ENCODE measurements around the gene TNFRSF11A. TPM values are rescaled to one million over a fixed set of nuclear protein-coding genes. Genes with fewer than 3 reads are reported as not detected.

TNFRSF11A gene
- total and polyA plus RNA-seq, 2 donors (not counting 1 experiment from before 2014, with no cell fraction given), result 0.01 to 1.7 TPM

DNA sequence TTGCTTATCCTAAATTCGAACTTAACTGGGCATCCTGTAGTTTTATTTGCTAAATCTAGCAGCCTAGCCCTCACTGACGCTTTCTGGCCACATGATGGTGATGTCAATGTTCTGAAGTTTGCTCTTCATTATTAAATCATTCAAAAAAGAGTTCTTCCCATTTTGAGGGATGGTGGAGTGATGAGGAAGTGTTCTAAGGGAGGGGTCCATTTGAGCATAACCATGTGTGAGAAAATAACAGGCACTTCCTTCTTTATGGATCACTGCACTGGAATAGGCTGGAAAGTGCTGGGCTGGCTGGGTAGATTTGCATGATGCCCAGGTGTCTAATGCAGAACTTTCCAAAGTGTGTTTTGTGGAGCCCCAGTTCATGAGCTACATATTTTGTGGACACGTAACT lies 74.2 kb downstream of the TNFRSF11A start:
- Histone ChIP-seq H3K4me3 (ENCODE audit: control extremely low read depth in 1 of 5, extremely low read depth in 1 of 5, insufficient read depth in 1 of 5, low read depth in 2 of 5, low read length in 4 of 5) (no peak overlapping the region), H3K9me3 (ENCODE audit: control extremely low read depth in 1 of 3, control insufficient read depth in 2 of 3, insufficient read depth in 1 of 3, low read length in 2 of 3) (no peaks in the 10 kb centered on the region), H3K9ac (ENCODE audit: low read length) (no peak overlapping the region), H3K4me2 (replicated peaks; ENCODE audit: low read depth, low read length, poor library complexity, severe bottlenecking) (no peak overlapping the region), H4K20me1 (ENCODE audit: control insufficient read depth, insufficient read depth, low read length, poor library complexity, severe bottlenecking) (no peaks in the 10 kb centered on the region), H3K27me3 (replicated peaks in 1 of 4; ENCODE audit: control extremely low read depth in 1 of 4, control insufficient read depth in 3 of 4, insufficient read depth in 4 of 4, low read length in 3 of 4) (no peaks in the 10 kb centered on the region), H3K79me2 (ENCODE audit: control insufficient read depth, insufficient read depth, low read length) (no peaks in the 10 kb centered on the region), H3K36me3 (replicated peaks in 1 of 2; ENCODE audit: control extremely low read depth in 1 of 2, control insufficient read depth in 1 of 2, extremely low read depth in 1 of 2, insufficient read depth in 2 of 2, low read length in 1 of 2) (no peaks in the 10 kb centered on the region), H2AFZ (ENCODE audit: insufficient read depth, low read depth, low read length, poor library complexity, severe bottlenecking) (no peak overlapping the region), H3K4me1 (ENCODE audit: control insufficient read depth in 2 of 2, insufficient read depth in 2 of 2, low read length in 2 of 2) (peaks cover 5 to 8% of the 10 kb centered on the region in 2 donors), H3K27ac (ENCODE audit: low read length in 2 of 2) (no peak overlapping the region)
- no peak for ATAC-seq (ENCODE audit: low read depth)
- POLR2A ChIA-PET, result no interaction called here
- H3K27me3 Mint-ChIP-seq, result peaks cover 11% of the 10 kb centered on the region
- DNase-seq, result no peak
- H3K4me1 Mint-ChIP-seq, result peaks cover 8% of the 10 kb centered on the region
- no peak overlapping the region for H3K4me3 Mint-ChIP-seq
- 83% methylated on average over 1 of the region's 3 CpGs for WGBS (ENCODE audit: insufficient coverage)
- TF ChIP-seq EZH2 (IDR thresholded peaks at IDR 0.05; ENCODE audit: borderline replicate concordance, insufficient read depth, low read depth, low read length, poor library complexity, severe bottlenecking), result no peak
- no peaks in the 10 kb centered on the region for H3K9me3 Mint-ChIP-seq (ENCODE audit: insufficient read depth)
- CTCF ChIA-PET, result no interaction called here
- no peak overlapping the region for H3K27ac Mint-ChIP-seq
- intact Hi-C loops (cut with micrococcal nuclease), result no loop called here

DNA sequence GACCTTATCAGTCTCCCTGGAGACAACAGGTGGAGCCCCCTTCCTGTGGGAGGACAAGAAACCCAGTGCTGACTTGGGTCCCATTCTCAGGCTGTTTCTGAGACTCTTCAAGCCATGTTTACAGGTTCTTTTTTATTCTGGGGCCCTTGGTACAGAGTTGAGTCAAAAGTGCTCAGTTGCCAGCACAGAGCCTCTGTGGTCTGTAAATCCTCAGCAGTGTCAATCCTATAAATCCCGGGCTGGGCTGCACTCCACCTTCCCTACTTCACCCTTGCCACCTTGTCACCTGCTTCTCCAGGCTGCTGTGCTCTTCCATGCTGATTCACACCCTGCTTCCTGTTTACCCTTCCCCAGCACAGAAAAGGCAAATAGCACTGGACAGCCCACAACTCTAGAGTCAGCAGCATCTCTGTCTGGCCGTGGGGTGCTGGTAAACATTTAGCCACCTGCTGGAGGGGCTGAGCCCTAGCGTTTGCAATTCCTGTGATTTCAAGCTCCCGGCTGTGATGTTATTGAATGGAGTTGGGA lies 74.7 kb downstream of the TNFRSF11A start:
- Histone ChIP-seq H3K79me2 (ENCODE audit: control insufficient read depth, insufficient read depth, low read length) (no peaks in the 10 kb centered on the region), H3K27ac (ENCODE audit: low read length in 2 of 2) (no peak overlapping the region), H3K27me3 (replicated peaks in 1 of 4; ENCODE audit: control extremely low read depth in 1 of 4, control insufficient read depth in 3 of 4, insufficient read depth in 4 of 4, low read length in 3 of 4) (no peaks in the 10 kb centered on the region), H3K4me3 (ENCODE audit: control extremely low read depth in 1 of 5, extremely low read depth in 1 of 5, insufficient read depth in 1 of 5, low read depth in 2 of 5, low read length in 4 of 5) (no peak overlapping the region), H4K20me1 (ENCODE audit: control insufficient read depth, insufficient read depth, low read length, poor library complexity, severe bottlenecking) (no peaks in the 10 kb centered on the region), H3K9me3 (ENCODE audit: control extremely low read depth in 1 of 3, control insufficient read depth in 2 of 3, insufficient read depth in 1 of 3, low read length in 2 of 3) (no peaks in the 10 kb centered on the region), H3K4me1 (ENCODE audit: control insufficient read depth in 2 of 2, insufficient read depth in 2 of 2, low read length in 2 of 2) (peaks cover 5 to 8% of the 10 kb centered on the region in 2 donors), H3K9ac (ENCODE audit: low read length) (no peak overlapping the region), H2AFZ (ENCODE audit: insufficient read depth, low read depth, low read length, poor library complexity, severe bottlenecking) (no peak overlapping the region), H3K4me2 (replicated peaks; ENCODE audit: low read depth, low read length, poor library complexity, severe bottlenecking) (no peak overlapping the region), H3K36me3 (replicated peaks in 1 of 2; ENCODE audit: control extremely low read depth in 1 of 2, control insufficient read depth in 1 of 2, extremely low read depth in 1 of 2, insufficient read depth in 2 of 2, low read length in 1 of 2) (no peaks in the 10 kb centered on the region)
- POLR2A ChIA-PET, result no interaction called here
- Mint-ChIP-seq H3K27me3 (peaks cover 11% of the 10 kb centered on the region), H3K27ac (no peak overlapping the region), H3K4me3 (no peak overlapping the region), H3K4me1 (peaks cover 8% of the 10 kb centered on the region), H3K9me3 (ENCODE audit: insufficient read depth) (no peaks in the 10 kb centered on the region)
- intact Hi-C loops (cut with micrococcal nuclease), result no loop called here
- CTCF ChIA-PET, result no interaction called here
- TF ChIP-seq, protein P1, sequence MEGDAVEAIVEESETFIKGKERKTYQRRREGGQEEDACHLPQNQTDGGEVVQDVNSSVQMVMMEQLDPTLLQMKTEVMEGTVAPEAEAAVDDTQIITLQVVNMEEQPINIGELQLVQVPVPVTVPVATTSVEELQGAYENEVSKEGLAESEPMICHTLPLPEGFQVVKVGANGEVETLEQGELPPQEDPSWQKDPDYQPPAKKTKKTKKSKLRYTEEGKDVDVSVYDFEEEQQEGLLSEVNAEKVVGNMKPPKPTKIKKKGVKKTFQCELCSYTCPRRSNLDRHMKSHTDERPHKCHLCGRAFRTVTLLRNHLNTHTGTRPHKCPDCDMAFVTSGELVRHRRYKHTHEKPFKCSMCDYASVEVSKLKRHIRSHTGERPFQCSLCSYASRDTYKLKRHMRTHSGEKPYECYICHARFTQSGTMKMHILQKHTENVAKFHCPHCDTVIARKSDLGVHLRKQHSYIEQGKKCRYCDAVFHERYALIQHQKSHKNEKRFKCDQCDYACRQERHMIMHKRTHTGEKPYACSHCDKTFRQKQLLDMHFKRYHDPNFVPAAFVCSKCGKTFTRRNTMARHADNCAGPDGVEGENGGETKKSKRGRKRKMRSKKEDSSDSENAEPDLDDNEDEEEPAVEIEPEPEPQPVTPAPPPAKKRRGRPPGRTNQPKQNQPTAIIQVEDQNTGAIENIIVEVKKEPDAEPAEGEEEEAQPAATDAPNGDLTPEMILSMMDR (IDR thresholded peaks at IDR 0.05), result no peak
- no peak for TF ChIP-seq EZH2 (IDR thresholded peaks at IDR 0.05; ENCODE audit: borderline replicate concordance, insufficient read depth, low read depth, low read length, poor library complexity, severe bottlenecking)
- WGBS (ENCODE audit: insufficient coverage), result 74% methylated on average over 3 of the region's 4 CpGs
- no peak for DNase-seq
- ATAC-seq (ENCODE audit: low read depth), result no peak

Data from B cell (primary cell).